Epithelial cell of esophagus (primary cell): ENCODE measurements around the gene CLCN1.
A peak's percentile ranks its signal among the peaks of the same experiment; 100 is the strongest.

Experiments used
- DNase-seq: peaks from one replicate; pipeline ENCODE4 v3.0.0; 2010; ENCODE audit warnings: low read depth
- H3K4me3 ChIP-seq: 2 replicates; pipeline ENCODE4 v1.5.1; 2011; ENCODE audit warnings: mild to moderate bottlenecking, low read length, control low read depth
- TF ChIP-seq, protein P1 (sequence below): IDR thresholded peaks from 2 replicates; pipeline ENCODE4 v1.5.1; 2011; ENCODE audit warnings: low read depth, mild to moderate bottlenecking, low read length, control low read depth, inconsistent platforms; ENCODE audit not compliant: insufficient read depth; ENCODE audit errors: missing control alignments

The CLCN1 gene

DNA sequence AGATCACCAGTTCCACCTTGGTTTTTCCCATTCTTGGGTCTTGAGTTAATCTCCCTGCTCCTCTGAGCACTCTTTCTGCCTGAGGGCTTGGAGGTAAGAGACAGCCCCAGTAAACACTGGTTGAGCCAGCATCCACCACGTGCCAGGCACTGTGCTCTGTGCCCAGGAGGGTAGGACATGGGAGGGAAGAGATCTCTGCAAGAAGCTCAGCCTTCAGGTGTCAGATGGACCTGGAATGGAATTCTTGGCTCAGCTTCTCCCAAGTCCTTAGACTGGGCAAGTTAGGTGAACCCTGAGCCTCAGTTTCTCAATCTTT is 67.7 kb downstream of the CLCN1 start:
- DNase-seq: peak; percentile 49
- no peak overlapping the region for H3K4me3 ChIP-seq
- TF ChIP-seq, protein P1, sequence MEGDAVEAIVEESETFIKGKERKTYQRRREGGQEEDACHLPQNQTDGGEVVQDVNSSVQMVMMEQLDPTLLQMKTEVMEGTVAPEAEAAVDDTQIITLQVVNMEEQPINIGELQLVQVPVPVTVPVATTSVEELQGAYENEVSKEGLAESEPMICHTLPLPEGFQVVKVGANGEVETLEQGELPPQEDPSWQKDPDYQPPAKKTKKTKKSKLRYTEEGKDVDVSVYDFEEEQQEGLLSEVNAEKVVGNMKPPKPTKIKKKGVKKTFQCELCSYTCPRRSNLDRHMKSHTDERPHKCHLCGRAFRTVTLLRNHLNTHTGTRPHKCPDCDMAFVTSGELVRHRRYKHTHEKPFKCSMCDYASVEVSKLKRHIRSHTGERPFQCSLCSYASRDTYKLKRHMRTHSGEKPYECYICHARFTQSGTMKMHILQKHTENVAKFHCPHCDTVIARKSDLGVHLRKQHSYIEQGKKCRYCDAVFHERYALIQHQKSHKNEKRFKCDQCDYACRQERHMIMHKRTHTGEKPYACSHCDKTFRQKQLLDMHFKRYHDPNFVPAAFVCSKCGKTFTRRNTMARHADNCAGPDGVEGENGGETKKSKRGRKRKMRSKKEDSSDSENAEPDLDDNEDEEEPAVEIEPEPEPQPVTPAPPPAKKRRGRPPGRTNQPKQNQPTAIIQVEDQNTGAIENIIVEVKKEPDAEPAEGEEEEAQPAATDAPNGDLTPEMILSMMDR: no peak

DNA sequence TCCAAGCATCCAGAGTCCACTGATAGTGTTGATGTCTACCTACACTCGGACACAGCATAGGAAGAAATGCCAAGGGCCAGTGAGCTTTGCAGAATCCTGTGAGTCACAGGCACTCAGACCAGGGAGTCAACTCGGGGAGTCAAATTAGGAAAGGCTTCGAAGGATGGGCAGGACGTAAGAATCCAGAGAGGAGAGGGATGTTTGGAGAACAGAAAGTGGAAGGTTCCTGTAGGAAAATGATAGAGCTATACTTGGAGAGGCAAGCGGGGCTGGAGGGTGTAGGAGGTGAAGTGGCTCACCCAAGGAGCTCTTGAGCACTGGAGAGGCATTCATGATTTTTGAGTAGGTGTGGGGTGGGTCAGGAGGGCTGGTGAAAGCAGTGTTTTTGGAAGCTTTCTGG is 68.2 kb downstream of the CLCN1 start:
- no peak overlapping the region for H3K4me3 ChIP-seq
- DNase-seq: no peak
- TF ChIP-seq, protein P1: no peak

DNA sequence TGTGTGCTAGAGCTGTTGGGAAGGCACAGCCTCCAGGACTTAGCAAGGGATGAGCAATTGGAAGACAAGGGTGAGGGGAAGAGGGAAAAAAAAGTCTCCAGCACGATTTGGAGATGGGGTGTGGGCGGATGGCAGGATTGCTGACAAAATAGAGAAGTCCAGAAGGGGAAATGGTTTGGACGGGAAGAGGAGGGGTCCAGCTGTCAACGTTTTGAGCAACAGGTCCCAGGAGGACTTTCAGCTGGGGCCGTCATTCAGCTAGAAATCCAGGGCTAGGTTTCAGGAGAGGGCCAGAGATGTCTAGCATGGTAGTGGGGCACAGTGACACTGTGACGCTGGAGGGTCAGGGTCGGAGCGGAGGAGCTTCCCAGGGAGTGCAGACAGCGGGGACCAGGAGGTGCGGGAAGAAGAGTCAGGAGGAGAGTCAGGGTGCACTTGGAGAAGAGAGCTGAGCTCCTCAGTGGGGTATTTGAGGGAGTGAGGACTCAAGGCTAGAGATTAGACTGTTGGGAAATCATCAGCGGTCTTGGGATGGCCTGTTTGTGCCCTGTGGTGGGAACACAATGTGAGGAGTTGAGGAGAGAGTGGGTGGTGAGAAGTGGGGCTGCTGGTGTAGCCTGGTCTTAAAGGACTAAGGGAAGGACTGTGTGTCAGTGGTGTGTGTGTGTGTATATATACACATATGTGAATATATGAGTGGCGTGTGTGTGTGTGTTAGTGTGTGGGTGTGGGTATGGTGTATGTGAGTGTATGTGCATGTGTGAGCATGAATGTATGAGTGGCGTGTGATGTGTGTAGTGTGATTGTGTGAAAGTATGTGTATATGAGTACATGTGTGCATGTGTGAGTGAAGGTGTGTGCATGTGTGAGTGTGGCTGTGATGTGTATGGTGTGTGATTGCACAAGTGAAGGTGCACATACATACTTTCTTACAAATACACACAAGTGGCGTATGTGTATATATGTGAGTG is 69.0 kb downstream of the CLCN1 start:
- TF ChIP-seq, protein P1: no peak
- no peak overlapping the region for H3K4me3 ChIP-seq
- no peak for DNase-seq

DNA sequence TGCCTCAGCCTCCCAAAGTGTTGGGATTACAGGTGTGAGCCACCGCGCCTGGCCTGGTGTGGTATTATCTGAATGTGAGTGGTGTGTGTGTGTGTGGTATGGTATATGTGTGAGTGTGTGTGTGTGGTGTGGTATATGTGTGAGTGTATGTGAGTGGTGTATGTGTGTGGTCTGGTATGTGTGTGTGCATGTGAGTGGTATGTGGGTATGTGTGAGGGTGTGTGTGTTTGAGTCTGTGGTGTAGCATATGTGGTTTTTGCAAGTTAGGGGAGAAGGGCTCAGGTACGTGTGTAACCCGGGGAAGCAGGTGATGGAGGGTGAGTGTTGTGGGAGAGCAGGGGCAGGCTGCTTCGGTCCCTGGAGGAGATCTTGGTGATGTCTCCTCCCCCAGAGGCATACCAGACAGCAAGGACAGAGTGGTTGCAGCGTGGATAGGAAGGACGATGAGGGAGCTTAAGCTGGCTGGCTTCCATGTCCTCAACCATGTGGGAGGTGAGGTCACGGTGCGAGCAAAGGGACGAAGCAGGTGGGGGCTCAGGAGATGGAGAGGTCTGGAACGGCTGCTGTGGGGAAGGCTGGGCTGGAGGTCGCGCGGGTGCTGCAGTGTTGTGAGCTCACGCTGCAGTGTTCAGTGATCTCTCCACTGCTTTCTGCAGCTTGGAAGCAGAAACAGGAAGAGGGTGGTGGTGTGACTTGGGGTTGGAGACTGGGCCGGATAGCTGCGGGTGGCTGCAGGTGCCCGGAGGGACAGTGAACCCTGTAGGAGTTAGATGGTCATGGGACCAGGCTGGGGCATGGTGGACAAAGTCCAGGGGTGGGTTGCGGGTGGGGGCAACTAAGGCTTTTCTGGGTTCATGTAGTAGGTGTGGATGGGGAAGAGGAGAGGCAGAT is 70.2 kb downstream of the CLCN1 start:
- TF ChIP-seq, protein P1: no peak
- no peak overlapping the region for H3K4me3 ChIP-seq
- DNase-seq: no peak

DNA sequence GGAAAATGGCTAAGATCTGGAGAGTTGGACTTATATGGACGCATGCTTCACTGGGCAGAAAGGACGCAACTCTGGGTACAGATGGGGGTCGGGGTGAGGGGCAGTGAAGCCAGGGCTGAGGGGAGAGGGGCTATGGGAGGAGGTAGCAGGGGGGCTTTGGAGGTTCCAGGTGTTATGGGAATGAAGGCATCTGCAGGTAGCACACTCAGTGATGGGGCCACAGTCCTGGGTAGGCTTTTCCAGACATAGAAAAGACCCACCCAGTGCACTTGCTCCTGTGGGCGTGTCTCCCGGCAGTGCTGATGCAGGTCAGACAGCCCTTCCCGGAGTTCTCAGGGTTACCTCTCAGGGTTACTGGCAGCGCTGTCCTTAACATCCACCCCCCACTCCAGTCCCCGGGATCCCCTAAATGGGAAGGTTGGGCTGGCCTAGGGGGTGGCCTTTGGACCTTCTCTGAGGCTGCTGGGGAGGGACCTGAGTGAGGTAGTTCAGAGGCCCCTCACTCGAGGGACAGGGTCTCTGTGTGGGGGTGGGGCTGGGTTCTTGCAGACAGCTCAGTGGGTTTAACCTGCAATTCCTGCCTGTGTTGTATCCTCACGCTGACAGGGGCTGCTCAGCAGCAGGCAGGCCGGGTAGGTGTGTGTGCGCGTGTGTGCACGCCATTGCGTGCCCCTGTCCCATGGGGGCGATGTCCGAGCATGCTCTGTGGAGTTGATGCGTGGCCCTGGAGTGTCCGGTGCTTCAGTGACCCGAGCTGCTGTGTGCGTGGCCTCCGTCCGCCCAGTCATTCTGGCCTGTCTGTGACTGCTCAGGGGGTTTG is 71.5 kb downstream of the CLCN1 start:
- H3K4me3 ChIP-seq: no peak overlapping the region
- TF ChIP-seq, protein P1: no peak
- DNase-seq: no peak

DNA sequence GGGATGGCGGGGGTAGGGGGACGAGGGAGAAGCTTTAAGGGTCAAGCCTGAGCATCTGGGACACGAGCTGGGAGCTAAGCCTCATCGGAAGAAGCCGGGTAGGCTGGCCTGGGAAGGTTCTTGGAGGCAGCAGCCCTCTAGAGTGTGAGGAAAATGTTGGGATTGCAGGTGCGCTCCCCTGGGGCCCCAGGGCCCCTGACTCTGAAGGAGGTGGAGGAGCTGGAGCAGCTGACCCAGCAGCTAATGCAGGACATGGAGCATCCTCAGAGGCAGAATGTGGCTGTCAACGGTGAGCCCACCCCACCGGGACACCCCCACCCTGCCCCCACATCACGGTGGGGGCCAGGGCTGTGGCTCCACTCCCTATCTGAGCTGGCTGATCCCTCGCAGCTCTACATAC is 72.1 kb downstream of the CLCN1 start:
- no peak for DNase-seq
- H3K4me3 ChIP-seq: no peak overlapping the region

More for the DNA sequence above, 72.1 kb downstream of the CLCN1 start:
- TF ChIP-seq, protein P1: no peak
